ENCODE measurements around the gene RASSF8.
A peak's percentile ranks its signal among the peaks of the same experiment; 100 is the strongest.

Gene RASSF8

GRCh38 chr12:26026713-26027112 is 68.2 kb downstream of the RASSF8 start:
- no peak overlapping the region for H3K4me2 ChIP-seq (ENCODE audit: low read depth, low read length)
- H3K36me3 ChIP-seq (replicated peaks; ENCODE audit: insufficient read depth, low read length) = no peaks in the 10 kb centered on the region
- no peak overlapping the region for H3K27ac ChIP-seq (ENCODE audit: low read length)
- H3K4me1 ChIP-seq (ENCODE audit: low read length) = no peaks in the 10 kb centered on the region
- H3K79me2 ChIP-seq (ENCODE audit: low read length) = no peaks in the 10 kb centered on the region
- TF ChIP-seq EZH2phosphoT487 (IDR thresholded peaks at IDR 0.05; ENCODE audit: low read length) (no peak), EZH2 (optimal IDR thresholded peaks at IDR 0.05; ENCODE audit: low read depth, low read length) (no peak)
- H3F3A ChIP-seq (ENCODE audit: insufficient read depth, low read length) = no peaks in the 10 kb centered on the region
- no peaks in the 10 kb centered on the region for H3K27me3 ChIP-seq (replicated peaks; ENCODE audit: insufficient read depth, low read length)
- no peak overlapping the region for H2AFZ ChIP-seq (ENCODE audit: low read length)
- no peak for DNase-seq
- no peaks in the 10 kb centered on the region for H4K20me1 ChIP-seq (ENCODE audit: insufficient read depth, low read length)
- no peak overlapping the region for H3K4me3 ChIP-seq (ENCODE audit: low read length)
- no peak overlapping the region for H3K9ac ChIP-seq (ENCODE audit: low read length)
- no peaks in the 10 kb centered on the region for H3K9me2 ChIP-seq (replicated peaks; ENCODE audit: insufficient read depth, low read length)
- H3K9me3 ChIP-seq (replicated peaks; ENCODE audit: insufficient read depth, low read length) = no peaks in the 10 kb centered on the region

- Histone ChIP-seq H3K27me3 (replicated peaks; ENCODE audit: insufficient read depth, low read length) (no peaks in the 10 kb centered on the region), H2AFZ (ENCODE audit: low read length) (no peak overlapping the region), H3K4me3 (ENCODE audit: low read length) (no peak overlapping the region), H3K79me2 (ENCODE audit: low read length) (no peaks in the 10 kb centered on the region), H3K9me3 (replicated peaks; ENCODE audit: insufficient read depth, low read length) (no peaks in the 10 kb centered on the region), H3K9ac (ENCODE audit: low read length) (no peak overlapping the region), H3K27ac (ENCODE audit: low read length) (no peak overlapping the region), H3F3A (ENCODE audit: insufficient read depth, low read length) (no peaks in the 10 kb centered on the region), H3K4me2 (ENCODE audit: low read depth, low read length) (no peak overlapping the region), H3K9me2 (replicated peaks; ENCODE audit: insufficient read depth, low read length) (no peaks in the 10 kb centered on the region), H4K20me1 (ENCODE audit: insufficient read depth, low read length) (no peaks in the 10 kb centered on the region), H3K36me3 (replicated peaks; ENCODE audit: insufficient read depth, low read length) (no peaks in the 10 kb centered on the region), H3K4me1 (ENCODE audit: low read length) (no peaks in the 10 kb centered on the region)
- no peak for TF ChIP-seq CTCF (IDR thresholded peaks at IDR 0.05; ENCODE audit: low read length)
- no peak for TF ChIP-seq EZH2 (optimal IDR thresholded peaks at IDR 0.05; ENCODE audit: low read depth, low read length)
- no peak for TF ChIP-seq EZH2phosphoT487 (IDR thresholded peaks at IDR 0.05; ENCODE audit: low read length)
- no peak for DNase-seq
Observed at GRCh38 chr12:26027401-26027800, 68.9 kb downstream of the RASSF8 start.

- Histone ChIP-seq H3K27me3 (replicated peaks; ENCODE audit: insufficient read depth, low read length) (no peaks in the 10 kb centered on the region), H3K36me3 (replicated peaks; ENCODE audit: insufficient read depth, low read length) (no peaks in the 10 kb centered on the region), H3K4me3 (ENCODE audit: low read length) (no peak overlapping the region), H3K9ac (ENCODE audit: low read length) (no peak overlapping the region), H4K20me1 (ENCODE audit: insufficient read depth, low read length) (no peaks in the 10 kb centered on the region), H3F3A (ENCODE audit: insufficient read depth, low read length) (no peaks in the 10 kb centered on the region), H3K9me3 (replicated peaks; ENCODE audit: insufficient read depth, low read length) (no peaks in the 10 kb centered on the region), H2AFZ (ENCODE audit: low read length) (no peak overlapping the region), H3K9me2 (replicated peaks; ENCODE audit: insufficient read depth, low read length) (no peaks in the 10 kb centered on the region), H3K27ac (ENCODE audit: low read length) (no peak overlapping the region), H3K4me1 (ENCODE audit: low read length) (no peaks in the 10 kb centered on the region), H3K4me2 (ENCODE audit: low read depth, low read length) (no peak overlapping the region), H3K79me2 (ENCODE audit: low read length) (no peaks in the 10 kb centered on the region)
- DNase-seq = peak; percentile 67
- TF ChIP-seq CTCF (IDR thresholded peaks at IDR 0.05; ENCODE audit: low read length) (peak; percentile 77), EZH2phosphoT487 (IDR thresholded peaks at IDR 0.05; ENCODE audit: low read length) (no peak)
Observed at GRCh38 chr12:26028953-26029735, 70.7 kb downstream of the RASSF8 start.

GRCh38 chr12:26029736-26030022 is 71.2 kb downstream of the RASSF8 start:
- Histone ChIP-seq H3K4me3 (ENCODE audit: low read length) (no peak overlapping the region), H3K36me3 (replicated peaks; ENCODE audit: insufficient read depth, low read length) (no peaks in the 10 kb centered on the region), H3K9me3 (replicated peaks; ENCODE audit: insufficient read depth, low read length) (no peaks in the 10 kb centered on the region), H2AFZ (ENCODE audit: low read length) (no peak overlapping the region), H3K79me2 (ENCODE audit: low read length) (no peaks in the 10 kb centered on the region), H4K20me1 (ENCODE audit: insufficient read depth, low read length) (no peaks in the 10 kb centered on the region), H3K27ac (ENCODE audit: low read length) (no peak overlapping the region), H3F3A (ENCODE audit: insufficient read depth, low read length) (no peaks in the 10 kb centered on the region), H3K4me1 (ENCODE audit: low read length) (no peaks in the 10 kb centered on the region), H3K27me3 (replicated peaks; ENCODE audit: insufficient read depth, low read length) (no peaks in the 10 kb centered on the region), H3K9me2 (replicated peaks; ENCODE audit: insufficient read depth, low read length) (no peaks in the 10 kb centered on the region), H3K9ac (ENCODE audit: low read length) (no peak overlapping the region), H3K4me2 (ENCODE audit: low read depth, low read length) (no peak overlapping the region)
- TF ChIP-seq EZH2phosphoT487 (IDR thresholded peaks at IDR 0.05; ENCODE audit: low read length) (no peak), CTCF (IDR thresholded peaks at IDR 0.05; ENCODE audit: low read length) (no peak), EZH2 (optimal IDR thresholded peaks at IDR 0.05; ENCODE audit: low read depth, low read length) (no peak)
- no peak for DNase-seq

All from MM.1S (cell line).